IMR-90 (cell line): ENCODE data around the gene DRAXIN. TPM values are rescaled to one million over a fixed set of nuclear protein-coding genes. Genes with fewer than 3 reads are reported as not detected.

ENCODE experiments used
- ATAC-seq: fragments of 200-7000 bp; cut with Tn5 transposase; 2 replicates; pipeline ENCODE4 v1.9.1; 2020; ENCODE audit warnings: low read depth, mild to moderate bottlenecking, moderate library complexity
- BruUV-seq: library from RNA; stranded (reverse); fragments of 400-500 nt; replicated peaks from 2 replicates; lab custom pipeline; 2021; lab: Mats Ljungman, UMichigan
- CTCF ChIA-PET: fragments of 300-600 bp; formaldehyde crosslinking; extraction: SDS; loops from one replicate; lab custom pipeline; 2021; ENCODE audit warnings: antibody characterized with exemption; lab: Yijun Ruan, JAX
- POLR2A ChIA-PET: fragments of 300-600 bp; sonication (Branson Sonifier 250); formaldehyde crosslinking; loops from one replicate; lab custom pipeline; 2022; ENCODE audit warnings: antibody characterized with exemption; ENCODE audit not compliant: unreplicated experiment; lab: Charles Lee
- DNase-seq: peaks from one replicate; pipeline ENCODE4 v3.0.0; 2013
- H2AFZ ChIP-seq: replicated peaks from 2 replicates; pipeline ENCODE3; 2013; ENCODE audit warnings: low read length, mild to moderate bottlenecking; ENCODE audit not compliant: poor library complexity
- H2AK5ac ChIP-seq: 2 replicates; pipeline ENCODE4 v1.6.1; 2013; ENCODE audit warnings: low read depth, low read length, inconsistent platforms
- H2AK9ac ChIP-seq: replicated peaks from 2 replicates; pipeline ENCODE3; 2013; ENCODE audit warnings: mild to moderate bottlenecking, low read depth, low read length, moderate library complexity; ENCODE audit not compliant: poor library complexity
- H2BK120ac ChIP-seq: 2 replicates; pipeline ENCODE4 v1.6.1; 2013; ENCODE audit warnings: low read depth, low read length, inconsistent platforms
- H2BK15ac ChIP-seq: 3 replicates; pipeline ENCODE4 v1.6.1; 2013; ENCODE audit warnings: low read depth, low read length, inconsistent platforms
- H2BK20ac ChIP-seq: 2 replicates; pipeline ENCODE4 v1.6.1; 2013; ENCODE audit warnings: low read depth, mild to moderate bottlenecking, inconsistent platforms, low read length, moderate library complexity
- H2BK5ac ChIP-seq: 2 replicates; pipeline ENCODE4 v1.6.1; 2013; ENCODE audit warnings: mild to moderate bottlenecking, low read depth, low read length, inconsistent platforms; ENCODE audit not compliant: poor library complexity, severe bottlenecking
- H3K14ac ChIP-seq: replicated peaks from 2 replicates; pipeline ENCODE4 v1.6.1; 2013; ENCODE audit warnings: low read depth, low read length, inconsistent platforms
- H3K18ac ChIP-seq: 2 replicates; pipeline ENCODE4 v1.6.1; 2013; ENCODE audit warnings: low read depth, low read length, control low read depth
- H3K23ac ChIP-seq: 2 replicates; pipeline ENCODE4 v1.6.1; 2013; ENCODE audit warnings: low read depth, low read length, inconsistent platforms
- H3K27ac ChIP-seq: 2 replicates; pipeline ENCODE4 v1.5.1; 2013; ENCODE audit warnings: mild to moderate bottlenecking, control low read depth, low read length; ENCODE audit not compliant: insufficient read depth
- H3K27me3 ChIP-seq: 2 replicates; pipeline ENCODE4 v1.6.1; 2013; ENCODE audit warnings: low read length; ENCODE audit not compliant: control insufficient read depth, insufficient read depth
- H3K36me3 ChIP-seq: 2 replicates; pipeline ENCODE4 v1.6.1; 2013; ENCODE audit warnings: low read length, mixed read lengths; ENCODE audit not compliant: control insufficient read depth, insufficient read depth
- H3K4ac ChIP-seq: 2 replicates; pipeline ENCODE4 v1.6.1; 2013; ENCODE audit warnings: low read depth, low read length, inconsistent platforms
- H3K4me1 ChIP-seq: 2 replicates; pipeline ENCODE4 v1.6.1; 2013; ENCODE audit warnings: low read length, mixed read lengths; ENCODE audit not compliant: control insufficient read depth, insufficient read depth
- H3K4me2 ChIP-seq: 2 replicates; pipeline ENCODE4 v1.6.1; 2013; ENCODE audit warnings: low read depth, mild to moderate bottlenecking, control low read depth, low read length, moderate library complexity
- H3K4me3 ChIP-seq: 2 replicates; pipeline ENCODE4 v1.5.1; 2013; ENCODE audit warnings: low read depth, mild to moderate bottlenecking, control low read depth, low read length, moderate library complexity; ENCODE audit not compliant: insufficient read depth
- H3K56ac ChIP-seq: 2 replicates; pipeline ENCODE4 v1.6.1; 2013; ENCODE audit warnings: low read length, inconsistent platforms; ENCODE audit not compliant: insufficient read depth; ENCODE audit errors: extremely low read depth
- H3K79me1 ChIP-seq, 2 experiments: 2 replicates each; pipeline ENCODE4 v1.6.1; 2013; ENCODE audit warnings: low read length in 2 of 2, inconsistent platforms in 1 of 2, low read depth in 1 of 2
- H3K9ac ChIP-seq: 2 replicates; pipeline ENCODE4 v1.6.1; 2013; ENCODE audit warnings: low read depth, low read length, control low read depth
- H3K9me1 ChIP-seq: 2 replicates; pipeline ENCODE4 v1.6.1; 2013; ENCODE audit warnings: low read length, inconsistent platforms; ENCODE audit not compliant: insufficient read depth
- H3K9me3 ChIP-seq: 2 replicates; pipeline ENCODE4 v1.6.1; 2013; ENCODE audit warnings: low read length; ENCODE audit not compliant: control insufficient read depth, insufficient read depth
- H4K20me1 ChIP-seq: 2 replicates; pipeline ENCODE4 v1.6.1; 2013; ENCODE audit warnings: low read length, inconsistent platforms; ENCODE audit not compliant: insufficient read depth
- H4K5ac ChIP-seq: 2 replicates; pipeline ENCODE4 v1.6.1; 2013; ENCODE audit warnings: mild to moderate bottlenecking, low read depth, low read length, control low read depth
- H4K8ac ChIP-seq, 2 experiments: 2 replicates each; pipeline ENCODE4 v1.6.1; 2013; ENCODE audit warnings: low read depth in 2 of 2, low read length in 2 of 2, control low read depth in 1 of 2, inconsistent platforms in 1 of 2
- H4K91ac ChIP-seq: 2 replicates; pipeline ENCODE4 v1.6.1; 2013; ENCODE audit warnings: low read depth, low read length, inconsistent platforms; ENCODE audit not compliant: insufficient read depth
- BHLHE40 ChIP-seq: fragments of 150-350 bp; IDR thresholded peaks from 2 replicates; pipeline ENCODE4 v1.6.1; 2016; ENCODE audit warnings: mild to moderate bottlenecking, low read depth, low read length
- CEBPB ChIP-seq: IDR thresholded peaks from 2 replicates; pipeline ENCODE4 v1.6.1; 2012; ENCODE audit warnings: low read depth, low read length, improper control_type of control experiment
- CHD1 ChIP-seq: IDR thresholded peaks from 2 replicates; pipeline ENCODE4 v1.6.1; 2012; ENCODE audit warnings: low read depth, low read length, improper control_type of control experiment
- FOS ChIP-seq: fragments of 150-350 bp; IDR thresholded peaks from 2 replicates; pipeline ENCODE4 v1.6.1; 2016; ENCODE audit warnings: low read depth, low read length
- MXI1 ChIP-seq: IDR thresholded peaks from 2 replicates; pipeline ENCODE4 v1.6.1; 2012; ENCODE audit warnings: low read depth, mild to moderate bottlenecking, low read length, moderate library complexity, borderline replicate concordance
- NFE2L2 ChIP-seq: fragments of 150-350 bp; IDR thresholded peaks from 2 replicates; pipeline ENCODE4 v1.6.1; 2016; ENCODE audit warnings: low read depth, mild to moderate bottlenecking, low read length
- POLR2A ChIP-seq: IDR thresholded peaks from 2 replicates; pipeline ENCODE4 v1.6.1; 2012; ENCODE audit warnings: mild to moderate bottlenecking, low read depth, low read length
- RAD21 ChIP-seq: IDR thresholded peaks from 2 replicates; pipeline ENCODE4 v1.6.1; 2012; ENCODE audit warnings: low read length, improper control_type of control experiment
- RCOR1 ChIP-seq: IDR thresholded peaks from 2 replicates; pipeline ENCODE4 v1.6.1; 2012; ENCODE audit warnings: mild to moderate bottlenecking, low read length, improper control_type of control experiment; ENCODE audit not compliant: insufficient replicate concordance
- RFX5 ChIP-seq: IDR thresholded peaks from 2 replicates; pipeline ENCODE4 v1.8.0; 2012; ENCODE audit warnings: low read depth, mild to moderate bottlenecking, low read length, moderate library complexity
- SMC3 ChIP-seq: fragments of 150-350 bp; IDR thresholded peaks from 2 replicates; pipeline ENCODE4 v1.6.1; 2016; ENCODE audit warnings: low read depth, mild to moderate bottlenecking, antibody characterized with exemption, low read length, moderate library complexity
- WGBS, 2 experiments: methylation state at CpG; one replicate each; pipeline versions ENCODE4 v1.1.5 to v1.1.7; 2013; ENCODE audit warnings: missing lambda C conversion rate in 2 of 2; ENCODE audit not compliant: insufficient read length in 1 of 2; ENCODE audit errors: extremely low coverage in 2 of 2; 5-methylcytosine and 5-hydroxymethylcytosine counted together
- dilution Hi-C: fragments of 300-500 bp; cut with HindIII; formaldehyde crosslinking; loops from one replicate; pipeline ENCODE4 v1.14.3; 2018; ENCODE audit warnings: low sequenced_read_pairs; ENCODE audit not compliant: unreplicated experiment
- in situ Hi-C: fragments of 300-500 bp; cut with MboI; formaldehyde crosslinking; loops from 3 replicates; pipeline ENCODE4 v1.14.3; 2019; ENCODE audit warnings: low sequenced_read_pairs, inconsistent platforms, mixed read lengths
- intact Hi-C: fragments of 100-400 bp; cut with micrococcal nuclease; formaldehyde crosslinking; loops from 2 replicates; pipeline ENCODE4 v1.10.0; 2022
- polyA plus RNA-seq, 3 experiments: library from polyadenylated mRNA; depleted of rRNA; stranded (reverse); fragments of >200 nt; gene quantifications; 2 replicates each; pipeline ENCODE4 v1.2.3, GENCODE V29; 2012; ENCODE audit warnings: low replicate concordance in 1 of 3
- total RNA-seq: library from RNA; depleted of rRNA; stranded (reverse); fragments of >200 nt; gene quantifications from 2 replicates; pipeline ENCODE4 v1.2.3, GENCODE V29; 2012
- TF ChIP-seq, protein P1 (sequence below): conservative IDR thresholded peaks from 2 replicates; pipeline ENCODE4 v1.5.1; 2012; ENCODE audit warnings: mild to moderate bottlenecking, low read depth, low read length, improper control_type of control experiment

Gene DRAXIN
- total and polyA plus RNA-seq, 2 of the 4 experiments (the other 2 are of a cell fraction) = under 0.01 to 0.02 TPM

DNA sequence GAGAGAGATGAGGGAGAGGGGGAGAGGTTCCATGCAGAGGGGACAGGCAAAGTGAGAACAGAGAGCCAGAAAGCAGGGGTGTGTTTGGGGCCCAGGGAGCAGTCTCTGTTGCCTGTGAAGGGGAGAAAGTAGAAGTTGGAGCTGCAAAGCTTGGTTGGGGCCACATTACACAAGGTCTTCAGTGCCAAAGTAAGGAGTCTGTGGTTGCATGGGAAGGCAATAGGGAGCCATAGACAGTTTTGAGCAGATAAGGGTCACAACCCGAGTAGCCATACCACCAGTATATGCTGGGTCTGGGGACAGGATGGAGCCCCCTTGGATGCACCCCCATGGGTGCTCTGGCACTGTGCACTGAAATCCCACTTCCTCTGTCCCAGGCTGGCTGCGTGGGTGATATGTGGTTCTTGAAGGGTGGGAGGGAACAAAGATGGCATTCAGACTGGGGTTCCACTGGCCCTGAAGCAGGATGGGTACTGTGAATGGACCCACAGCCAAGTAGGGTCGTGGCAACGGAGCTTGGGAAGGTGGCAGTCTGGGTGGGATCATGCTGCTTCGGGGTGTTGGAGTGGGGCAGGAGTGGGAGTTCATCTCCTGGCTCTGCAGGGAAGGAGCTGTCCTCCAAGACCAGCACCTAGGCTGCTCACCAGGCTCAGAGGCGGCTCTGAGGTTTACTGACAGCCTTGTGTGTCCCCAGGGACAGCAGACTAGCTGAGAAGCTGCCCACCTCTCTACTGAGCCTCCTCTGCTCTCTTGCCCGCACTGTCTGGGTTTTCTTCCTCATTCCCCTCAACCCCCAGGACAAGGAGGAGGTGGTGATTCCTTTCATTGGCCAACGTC lies 12.1 kb downstream of the DRAXIN start:
- H2BK5ac ChIP-seq = no peak overlapping the region
- no peak overlapping the region for H3K23ac ChIP-seq
- H3K9ac ChIP-seq = no peak overlapping the region
- peaks cover 4% of the 10 kb centered on the region for H3K9me1 ChIP-seq
- in situ Hi-C loops (no loop called here), dilution Hi-C loops (no loop called here), intact Hi-C loops (no loop called here)
- no peak overlapping the region for H3K4me3 ChIP-seq
- no TSS peak for BruUV-seq
- H3K27ac ChIP-seq = no peak overlapping the region
- no peaks in the 10 kb centered on the region for H3K36me3 ChIP-seq
- no peak for DNase-seq
- no peaks in the 10 kb centered on the region for H3K9me3 ChIP-seq
- H3K14ac ChIP-seq = no peak overlapping the region
- ChIA-PET POLR2A (no interaction called here), CTCF (no interaction called here)
- no peak overlapping the region for H3K56ac ChIP-seq
- H4K5ac ChIP-seq = no peak overlapping the region
- H3K4me1 ChIP-seq = no peaks in the 10 kb centered on the region; the same call in 1 of the 2 replicates
- TF ChIP-seq POLR2A = no peak
- no peak for TF ChIP-seq SMC3
- no peak for TF ChIP-seq RFX5
- no peak for TF ChIP-seq BHLHE40
- no peak for TF ChIP-seq FOS
- TF ChIP-seq NFE2L2 = no peak
- no peak for TF ChIP-seq RAD21
- TF ChIP-seq, protein P1, sequence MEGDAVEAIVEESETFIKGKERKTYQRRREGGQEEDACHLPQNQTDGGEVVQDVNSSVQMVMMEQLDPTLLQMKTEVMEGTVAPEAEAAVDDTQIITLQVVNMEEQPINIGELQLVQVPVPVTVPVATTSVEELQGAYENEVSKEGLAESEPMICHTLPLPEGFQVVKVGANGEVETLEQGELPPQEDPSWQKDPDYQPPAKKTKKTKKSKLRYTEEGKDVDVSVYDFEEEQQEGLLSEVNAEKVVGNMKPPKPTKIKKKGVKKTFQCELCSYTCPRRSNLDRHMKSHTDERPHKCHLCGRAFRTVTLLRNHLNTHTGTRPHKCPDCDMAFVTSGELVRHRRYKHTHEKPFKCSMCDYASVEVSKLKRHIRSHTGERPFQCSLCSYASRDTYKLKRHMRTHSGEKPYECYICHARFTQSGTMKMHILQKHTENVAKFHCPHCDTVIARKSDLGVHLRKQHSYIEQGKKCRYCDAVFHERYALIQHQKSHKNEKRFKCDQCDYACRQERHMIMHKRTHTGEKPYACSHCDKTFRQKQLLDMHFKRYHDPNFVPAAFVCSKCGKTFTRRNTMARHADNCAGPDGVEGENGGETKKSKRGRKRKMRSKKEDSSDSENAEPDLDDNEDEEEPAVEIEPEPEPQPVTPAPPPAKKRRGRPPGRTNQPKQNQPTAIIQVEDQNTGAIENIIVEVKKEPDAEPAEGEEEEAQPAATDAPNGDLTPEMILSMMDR = no peak
- no peak for TF ChIP-seq MXI1
- TF ChIP-seq CEBPB = no peak
- no peak for TF ChIP-seq RCOR1
- TF ChIP-seq CHD1 = no peak
- no peak overlapping the region for H3K4me2 ChIP-seq
- no peaks in the 10 kb centered on the region for H4K20me1 ChIP-seq
- H3K27me3 ChIP-seq = peaks cover 59% of the 10 kb centered on the region
- no peak overlapping the region for H3K18ac ChIP-seq
- no peak overlapping the region for H2BK20ac ChIP-seq
- no peak overlapping the region for H2BK15ac ChIP-seq
- no peak overlapping the region for H3K4ac ChIP-seq
- H2AK9ac ChIP-seq = no peak overlapping the region
- no peak overlapping the region for H2BK120ac ChIP-seq
- H3K79me1 ChIP-seq = no peaks in the 10 kb centered on the region
- no peak overlapping the region for H2AK5ac ChIP-seq
- ATAC-seq = no peak; the same call in 1 of the 2 replicates
- 71% methylated on average over 1 of the region's 8 CpGs; no CpG with 5 or more reads in 1 of the 2 experiments for WGBS, 2 experiments
- no peak overlapping the region for H4K91ac ChIP-seq
- H2AFZ ChIP-seq = no peak overlapping the region
- no peak overlapping the region for H4K8ac ChIP-seq
